GM20431 (cell line): Measurements from ENCODE around the gene UBE4B.

Experiments used
- in situ Hi-C: fragments of 300-500 bp; cut with MseI, MboI; formaldehyde crosslinking; loops from one replicate; pipeline ENCODE4 v1.15.0; 2020; ENCODE audit warnings: low sequenced_read_pairs; ENCODE audit not compliant: unreplicated experiment

Gene UBE4B

GRCh38 chr1:10161541-10162290 is 129.0 kb downstream of the UBE4B start:
- in situ Hi-C loops, result no loop called here

- in situ Hi-C loops, result no loop called here
Measured at GRCh38 chr1:10168912-10169514, 136.3 kb downstream of the UBE4B start.

GRCh38 chr1:10170239-10170574 is 137.4 kb downstream of the UBE4B start:
- in situ Hi-C loops, result no loop called here

GRCh38 chr1:10171105-10171767 is 138.5 kb downstream of the UBE4B start:
- in situ Hi-C loops, result no loop called here

GRCh38 chr1:10171995-10172669 is 139.4 kb downstream of the UBE4B start:
- in situ Hi-C loops, result no loop called here

- in situ Hi-C loops, result no loop called here
Measured at GRCh38 chr1:10173582-10173981, 140.8 kb downstream of the UBE4B start.

- in situ Hi-C loops, result no loop called here
Measured at GRCh38 chr1:10177876-10178275, 145.1 kb downstream of the UBE4B start.

- in situ Hi-C loops, result no loop called here
Measured at GRCh38 chr1:10178597-10179405, 146.0 kb downstream of the UBE4B start.

GRCh38 chr1:10179406-10180091 is 146.8 kb downstream of the UBE4B start:
- in situ Hi-C loops, result no loop called here

- in situ Hi-C loops, result no loop called here
Measured at GRCh38 chr1:10181154-10181553, 148.4 kb downstream of the UBE4B start.

GRCh38 chr1:10185759-10186158 is 153.0 kb downstream of the UBE4B start:
- in situ Hi-C loops, result no loop called here

GRCh38 chr1:10186331-10187025 is 153.7 kb downstream of the UBE4B start:
- in situ Hi-C loops, result no loop called here

GRCh38 chr1:10187026-10187334 is 154.2 kb downstream of the UBE4B start:
- in situ Hi-C loops, result no loop called here

- in situ Hi-C loops, result no loop called here
Measured at GRCh38 chr1:10188133-10188650, 155.4 kb downstream of the UBE4B start.

GRCh38 chr1:10189659-10190058 is 156.9 kb downstream of the UBE4B start:
- in situ Hi-C loops, result no loop called here

- in situ Hi-C loops, result no loop called here
Measured at GRCh38 chr1:10192263-10192662, 159.5 kb downstream of the UBE4B start.

GRCh38 chr1:10193288-10193687 is 160.5 kb downstream of the UBE4B start:
- in situ Hi-C loops, result no loop called here

GRCh38 chr1:10195570-10195969 is 162.8 kb downstream of the UBE4B start:
- in situ Hi-C loops, result no loop called here

GRCh38 chr1:10196976-10197375 is 164.2 kb downstream of the UBE4B start:
- in situ Hi-C loops, result no loop called here
